HEK293 (cell line): Measurements from ENCODE around the gene MMP1.

Experiments used
- CTCF ChIA-PET: fragments of 350-600 bp; formaldehyde crosslinking; extraction: SDS; loops from one replicate; lab custom pipeline; 2021; ENCODE audit warnings: antibody characterized with exemption; lab: Yijun Ruan, JAX
- POLR2A ChIA-PET: fragments of 300-600 bp; formaldehyde crosslinking; extraction: SDS; loops from one replicate; lab custom pipeline; 2020; ENCODE audit warnings: antibody characterized with exemption, inconsistent platforms; lab: Yijun Ruan, JAX
- H3K27ac ChIP-seq: fragments of 200-500 bp; sonication (Bioruptor generic); 2 replicates; pipeline ENCODE4 v1.5.1; 2014; ENCODE audit warnings: low read depth, low read length, control low read depth, inconsistent platforms; ENCODE audit errors: extremely low read depth
- H3K36me3 ChIP-seq, 2 experiments: fragments of 200-500 bp in 1 of 2; sonication (Bioruptor generic) in 1 of 2; 1 replicate in 1 of 2; 2 replicates in 1 of 2; pipeline ENCODE4 v1.5.1; 2014 to 2017; ENCODE audit warnings: inconsistent platforms in 2 of 2, low read length in 2 of 2; ENCODE audit not compliant: control insufficient read depth in 2 of 2, insufficient read depth in 1 of 2
- H3K4me1 ChIP-seq: fragments of 200-500 bp; sonication (Bioruptor generic); 2 replicates; pipeline ENCODE4 v1.5.1; 2014; ENCODE audit warnings: mild to moderate bottlenecking, low read length, inconsistent platforms; ENCODE audit not compliant: control insufficient read depth, insufficient read depth
- H3K4me3 ChIP-seq: 2 replicates; pipeline ENCODE4 v1.5.1; 2011; ENCODE audit warnings: low read depth, mild to moderate bottlenecking, control low read depth, low read length, moderate library complexity
- H3K9me3 ChIP-seq: fragments of 200-500 bp; sonication (Bioruptor generic); 2 replicates; pipeline ENCODE4 v1.5.1; 2014; ENCODE audit warnings: low read depth, low read length, inconsistent platforms; ENCODE audit not compliant: control insufficient read depth, insufficient read depth
- IKZF3 ChIP-seq: fragments of 450-650 bp; IDR thresholded peaks from 2 replicates; pipeline ENCODE4 v1.5.0; 2018; ENCODE audit warnings: missing biosample characterization, mild to moderate bottlenecking, missing genetic modification characterization, moderate library complexity
- KLF1 ChIP-seq: fragments of 450-650 bp; formaldehyde crosslinking; IDR thresholded peaks from 2 replicates; pipeline ENCODE4 v1.5.1; 2016; ENCODE audit warnings: missing biosample characterization, missing genetic modification characterization
- MEIS1 ChIP-seq: sonication (generic); formaldehyde crosslinking; IDR thresholded peaks from 2 replicates; pipeline ENCODE4 v1.8.1; 2022; ENCODE audit warnings: missing genetic modification reagents, mild to moderate bottlenecking, borderline replicate concordance
- REPIN1 ChIP-seq: fragments of 450-650 bp; formaldehyde crosslinking; IDR thresholded peaks from 2 replicates; pipeline ENCODE4 v1.5.1; 2017; ENCODE audit warnings: missing biosample characterization, missing genetic modification characterization, low read depth
- SCRT1 ChIP-seq: fragments of 450-650 bp; formaldehyde crosslinking; IDR thresholded peaks from 2 replicates; pipeline ENCODE4 v1.5.1; 2016; ENCODE audit warnings: missing biosample characterization, missing genetic modification characterization, borderline replicate concordance
- WT1 ChIP-seq: fragments of 450-650 bp; formaldehyde crosslinking; IDR thresholded peaks from 2 replicates; pipeline ENCODE4 v1.5.1; 2016; ENCODE audit warnings: missing biosample characterization, missing genetic modification characterization
- ZBTB7A ChIP-seq: fragments of 450-650 bp; formaldehyde crosslinking; IDR thresholded peaks from 2 replicates; pipeline ENCODE4 v1.5.1; 2016; ENCODE audit warnings: low read depth, missing biosample characterization, missing genetic modification characterization
- ZFHX2 ChIP-seq: fragments of 450-650 bp; formaldehyde crosslinking; conservative IDR thresholded peaks from 2 replicates; pipeline ENCODE4 v1.5.1; 2016; ENCODE audit warnings: missing biosample characterization, missing genetic modification characterization
- ZNF2 ChIP-seq: fragments of 450-650 bp; formaldehyde crosslinking; IDR thresholded peaks from 2 replicates; pipeline ENCODE4 v1.5.1; 2016; ENCODE audit warnings: missing biosample characterization, missing genetic modification characterization
- ZNF248 ChIP-seq: fragments of 450-650 bp; formaldehyde crosslinking; IDR thresholded peaks from 2 replicates; pipeline ENCODE4 v1.5.1; 2017; ENCODE audit warnings: missing biosample characterization, missing genetic modification characterization
- ZNF274 ChIP-seq, 2 experiments: fragments of 200-500 bp in 1 of 2; fragments of 450-650 bp in 1 of 2; sonication (Bioruptor generic) in 1 of 2; formaldehyde crosslinking in 1 of 2; IDR thresholded peaks; 2 replicates each; pipeline versions ENCODE4 v1.5.1 to v1.6.1; 2014 to 2016; ENCODE audit warnings: borderline replicate concordance in 1 of 2, inconsistent platforms in 1 of 2, low read length in 1 of 2, missing biosample characterization in 1 of 2, missing genetic modification characterization in 1 of 2
- ZNF341 ChIP-seq: fragments of 450-650 bp; formaldehyde crosslinking; IDR thresholded peaks from 2 replicates; pipeline ENCODE4; 2016; ENCODE audit warnings: low read depth, missing biosample characterization, missing genetic modification characterization
- ZNF350 ChIP-seq: fragments of 450-650 bp; formaldehyde crosslinking; IDR thresholded peaks from 2 replicates; pipeline ENCODE4 v1.5.0; 2017; ENCODE audit warnings: missing biosample characterization, mild to moderate bottlenecking, missing genetic modification characterization
- ZNF416 ChIP-seq: fragments of 450-650 bp; formaldehyde crosslinking; IDR thresholded peaks from 2 replicates; pipeline ENCODE4 v1.5.1; 2016; ENCODE audit warnings: missing biosample characterization, missing genetic modification characterization
- ZNF529 ChIP-seq: fragments of 450-650 bp; formaldehyde crosslinking; IDR thresholded peaks from 2 replicates; pipeline ENCODE4 v1.5.1; 2017; ENCODE audit warnings: missing genetic modification characterization, missing biosample characterization; ENCODE audit not compliant: insufficient replicate concordance
- ZNF549 ChIP-seq: fragments of 450-650 bp; IDR thresholded peaks from 2 replicates; pipeline ENCODE4 v1.5.1; 2018; ENCODE audit warnings: missing biosample characterization, missing genetic modification characterization, mild to moderate bottlenecking, inconsistent platforms, moderate library complexity
- ZNF555 ChIP-seq: fragments of 450-650 bp; formaldehyde crosslinking; conservative IDR thresholded peaks from 2 replicates; pipeline ENCODE4 v1.5.1; 2017; ENCODE audit warnings: missing biosample characterization, mild to moderate bottlenecking, missing genetic modification characterization, inconsistent platforms
- ZNF558 ChIP-seq: fragments of 450-650 bp; formaldehyde crosslinking; IDR thresholded peaks from 2 replicates; pipeline ENCODE4 v1.5.1; 2016; ENCODE audit warnings: missing biosample characterization, missing genetic modification characterization
- ZNF654 ChIP-seq: fragments of 450-650 bp; formaldehyde crosslinking; IDR thresholded peaks from 2 replicates; pipeline ENCODE4 v1.5.1; 2016; ENCODE audit warnings: low read depth, missing biosample characterization, missing genetic modification characterization
- ZNF670 ChIP-seq: fragments of 450-650 bp; formaldehyde crosslinking; IDR thresholded peaks from 2 replicates; pipeline ENCODE4 v1.5.1; 2016; ENCODE audit warnings: missing biosample characterization, missing genetic modification characterization, low read depth
- ZNF792 ChIP-seq: fragments of 450-650 bp; formaldehyde crosslinking; IDR thresholded peaks from 2 replicates; pipeline ENCODE4 v1.5.1; 2016; ENCODE audit warnings: missing biosample characterization, missing genetic modification characterization
- TF ChIP-seq, protein P1 (sequence below): fragments of 450-650 bp; formaldehyde crosslinking; IDR thresholded peaks from 2 replicates; pipeline ENCODE4 v1.5.1; 2016; ENCODE audit warnings: missing biosample characterization, missing genetic modification characterization
- TF ChIP-seq, protein P2 (sequence below): fragments of 450-650 bp; formaldehyde crosslinking; IDR thresholded peaks from 2 replicates; pipeline ENCODE4 v1.5.1; 2016; ENCODE audit warnings: missing biosample characterization, missing genetic modification characterization
- TF ChIP-seq, protein P3 (sequence below): fragments of 450-650 bp; formaldehyde crosslinking; IDR thresholded peaks from 2 replicates; pipeline ENCODE4 v1.5.1; 2016; ENCODE audit warnings: missing biosample characterization, missing genetic modification characterization, borderline replicate concordance
- TF ChIP-seq, protein P4 (sequence below): fragments of 450-650 bp; formaldehyde crosslinking; IDR thresholded peaks from 2 replicates; pipeline ENCODE4 v1.5.1; 2017; ENCODE audit warnings: missing biosample characterization, missing genetic modification characterization

MMP1 gene

DNA sequence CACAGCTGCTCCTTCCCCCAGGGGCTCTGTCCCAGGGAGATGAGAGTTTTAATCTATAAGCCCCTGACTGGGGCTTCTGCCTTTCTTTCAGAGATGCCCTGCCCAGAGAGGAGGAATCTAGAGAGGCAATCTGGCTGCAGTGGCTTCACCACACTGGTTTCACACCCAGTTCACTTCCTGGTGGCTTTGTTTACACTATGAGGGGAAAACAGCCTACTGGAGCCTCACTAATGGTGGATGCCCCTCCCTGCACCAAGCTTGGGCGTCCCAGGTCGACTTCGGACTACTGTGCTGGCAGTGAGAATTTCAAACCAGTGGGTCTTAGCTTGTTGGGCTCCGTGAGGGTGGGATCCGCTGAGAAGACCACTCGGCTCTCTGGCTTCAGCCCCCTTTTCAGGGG, 21.5 kb upstream of the MMP1 start:
- TF ChIP-seq ZNF792 (tag by site-specific recombination) (no peak), IKZF3 (tag by site-specific recombination) (no peak), ZNF350 (no peak), MEIS1 (CRISPR knock-in tag) (no peak), ZNF248 (tag by site-specific recombination) (no peak), ZNF549 (no peak), ZNF341 (tag by site-specific recombination) (no peak), KLF1 (no peak), ZNF2 (tag by site-specific recombination) (no peak), ZNF670 (tag by site-specific recombination) (no peak)
- TF ChIP-seq, protein P1, sequence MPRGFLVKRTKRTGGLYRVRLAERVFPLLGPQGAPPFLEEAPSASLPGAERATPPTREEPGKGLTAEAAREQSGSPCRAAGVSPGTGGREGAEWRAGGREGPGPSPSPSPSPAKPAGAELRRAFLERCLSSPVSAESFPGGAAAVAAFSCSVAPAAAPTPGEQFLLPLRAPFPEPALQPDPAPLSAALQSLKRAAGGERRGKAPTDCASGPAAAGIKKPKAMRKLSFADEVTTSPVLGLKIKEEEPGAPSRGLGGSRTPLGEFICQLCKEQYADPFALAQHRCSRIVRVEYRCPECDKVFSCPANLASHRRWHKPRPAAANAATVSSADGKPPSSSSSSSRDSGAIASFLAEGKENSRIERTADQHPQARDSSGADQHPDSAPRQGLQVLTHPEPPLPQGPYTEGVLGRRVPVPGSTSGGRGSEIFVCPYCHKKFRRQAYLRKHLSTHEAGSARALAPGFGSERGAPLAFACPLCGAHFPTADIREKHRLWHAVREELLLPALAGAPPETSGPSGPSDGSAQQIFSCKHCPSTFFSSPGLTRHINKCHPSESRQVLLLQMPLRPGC = no peak
- ChIA-PET POLR2A (no interaction called here), CTCF (no interaction called here)
- Histone ChIP-seq H3K4me3 (no peak overlapping the region), H3K27ac (no peak overlapping the region), H3K36me3 (no peaks in the 10 kb centered on the region), H3K4me1 (no peaks in the 10 kb centered on the region), H3K9me3 (no peaks in the 10 kb centered on the region)

DNA sequence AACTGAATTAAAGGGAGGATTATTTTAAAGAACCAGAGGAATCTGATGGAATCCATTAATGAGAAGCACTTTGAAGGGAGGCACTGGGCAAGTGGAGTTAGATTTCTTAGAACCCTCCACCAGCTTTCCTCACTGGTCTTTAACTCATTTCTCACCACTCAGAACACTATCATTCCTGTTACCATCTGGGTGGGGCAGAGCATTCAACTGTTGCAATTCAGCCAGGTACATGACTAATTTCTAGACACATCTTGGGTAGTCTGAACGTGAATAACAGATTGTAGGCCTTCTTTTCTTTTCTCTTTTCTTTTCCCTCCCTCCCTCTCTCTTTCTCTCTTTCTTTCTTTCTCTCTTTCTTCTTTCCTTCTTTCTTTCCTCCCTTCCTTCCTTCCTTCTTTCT, 15.5 kb upstream of the MMP1 start:
- Histone ChIP-seq H3K9me3 (no peaks in the 10 kb centered on the region), H3K36me3 (no peaks in the 10 kb centered on the region), H3K4me3 (no peak overlapping the region), H3K4me1 (no peaks in the 10 kb centered on the region), H3K27ac (no peak overlapping the region)
- CTCF ChIA-PET = no interaction called here
- POLR2A ChIA-PET = no interaction called here
- TF ChIP-seq, protein P2, sequence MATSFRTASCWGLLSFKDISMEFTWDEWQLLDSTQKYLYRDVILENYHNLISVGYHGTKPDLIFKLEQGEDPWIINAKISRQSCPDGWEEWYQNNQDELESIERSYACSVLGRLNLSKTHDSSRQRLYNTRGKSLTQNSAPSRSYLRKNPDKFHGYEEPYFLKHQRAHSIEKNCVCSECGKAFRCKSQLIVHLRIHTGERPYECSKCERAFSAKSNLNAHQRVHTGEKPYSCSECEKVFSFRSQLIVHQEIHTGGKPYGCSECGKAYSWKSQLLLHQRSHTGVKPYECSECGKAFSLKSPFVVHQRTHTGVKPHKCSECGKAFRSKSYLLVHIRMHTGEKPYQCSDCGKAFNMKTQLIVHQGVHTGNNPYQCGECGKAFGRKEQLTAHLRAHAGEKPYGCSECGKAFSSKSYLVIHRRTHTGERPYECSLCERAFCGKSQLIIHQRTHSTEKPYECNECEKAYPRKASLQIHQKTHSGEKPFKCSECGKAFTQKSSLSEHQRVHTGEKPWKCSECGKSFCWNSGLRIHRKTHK (tag by site-specific recombination) = no peak
- TF ChIP-seq ZNF529 (tag by site-specific recombination) (no peak), ZNF654 (tag by site-specific recombination) (no peak), ZFHX2 (tag by site-specific recombination) (no peak), ZNF274 (IDR thresholded peaks at IDR 0.05; ENCODE audit: low read length) (no peak), ZNF274 (tag by site-specific recombination; IDR thresholded peaks at IDR 0.05; ENCODE audit: borderline replicate concordance) (no peak), REPIN1 (tag by site-specific recombination) (no peak), ZNF555 (tag by site-specific recombination) (no peak), ZBTB7A (tag by site-specific recombination) (no peak), ZNF670 (tag by site-specific recombination) (no peak), ZNF416 (tag by site-specific recombination) (no peak), SCRT1 (tag by site-specific recombination) (no peak), WT1 (tag by site-specific recombination) (no peak), ZNF558 (no peak)
- TF ChIP-seq, protein P3, sequence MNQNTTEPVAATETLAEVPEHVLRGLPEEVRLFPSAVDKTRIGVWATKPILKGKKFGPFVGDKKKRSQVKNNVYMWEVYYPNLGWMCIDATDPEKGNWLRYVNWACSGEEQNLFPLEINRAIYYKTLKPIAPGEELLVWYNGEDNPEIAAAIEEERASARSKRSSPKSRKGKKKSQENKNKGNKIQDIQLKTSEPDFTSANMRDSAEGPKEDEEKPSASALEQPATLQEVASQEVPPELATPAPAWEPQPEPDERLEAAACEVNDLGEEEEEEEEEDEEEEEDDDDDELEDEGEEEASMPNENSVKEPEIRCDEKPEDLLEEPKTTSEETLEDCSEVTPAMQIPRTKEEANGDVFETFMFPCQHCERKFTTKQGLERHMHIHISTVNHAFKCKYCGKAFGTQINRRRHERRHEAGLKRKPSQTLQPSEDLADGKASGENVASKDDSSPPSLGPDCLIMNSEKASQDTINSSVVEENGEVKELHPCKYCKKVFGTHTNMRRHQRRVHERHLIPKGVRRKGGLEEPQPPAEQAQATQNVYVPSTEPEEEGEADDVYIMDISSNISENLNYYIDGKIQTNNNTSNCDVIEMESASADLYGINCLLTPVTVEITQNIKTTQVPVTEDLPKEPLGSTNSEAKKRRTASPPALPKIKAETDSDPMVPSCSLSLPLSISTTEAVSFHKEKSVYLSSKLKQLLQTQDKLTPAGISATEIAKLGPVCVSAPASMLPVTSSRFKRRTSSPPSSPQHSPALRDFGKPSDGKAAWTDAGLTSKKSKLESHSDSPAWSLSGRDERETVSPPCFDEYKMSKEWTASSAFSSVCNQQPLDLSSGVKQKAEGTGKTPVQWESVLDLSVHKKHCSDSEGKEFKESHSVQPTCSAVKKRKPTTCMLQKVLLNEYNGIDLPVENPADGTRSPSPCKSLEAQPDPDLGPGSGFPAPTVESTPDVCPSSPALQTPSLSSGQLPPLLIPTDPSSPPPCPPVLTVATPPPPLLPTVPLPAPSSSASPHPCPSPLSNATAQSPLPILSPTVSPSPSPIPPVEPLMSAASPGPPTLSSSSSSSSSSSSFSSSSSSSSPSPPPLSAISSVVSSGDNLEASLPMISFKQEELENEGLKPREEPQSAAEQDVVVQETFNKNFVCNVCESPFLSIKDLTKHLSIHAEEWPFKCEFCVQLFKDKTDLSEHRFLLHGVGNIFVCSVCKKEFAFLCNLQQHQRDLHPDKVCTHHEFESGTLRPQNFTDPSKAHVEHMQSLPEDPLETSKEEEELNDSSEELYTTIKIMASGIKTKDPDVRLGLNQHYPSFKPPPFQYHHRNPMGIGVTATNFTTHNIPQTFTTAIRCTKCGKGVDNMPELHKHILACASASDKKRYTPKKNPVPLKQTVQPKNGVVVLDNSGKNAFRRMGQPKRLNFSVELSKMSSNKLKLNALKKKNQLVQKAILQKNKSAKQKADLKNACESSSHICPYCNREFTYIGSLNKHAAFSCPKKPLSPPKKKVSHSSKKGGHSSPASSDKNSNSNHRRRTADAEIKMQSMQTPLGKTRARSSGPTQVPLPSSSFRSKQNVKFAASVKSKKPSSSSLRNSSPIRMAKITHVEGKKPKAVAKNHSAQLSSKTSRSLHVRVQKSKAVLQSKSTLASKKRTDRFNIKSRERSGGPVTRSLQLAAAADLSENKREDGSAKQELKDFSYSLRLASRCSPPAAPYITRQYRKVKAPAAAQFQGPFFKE (tag by site-specific recombination) = no peak
- TF ChIP-seq, protein P4, sequence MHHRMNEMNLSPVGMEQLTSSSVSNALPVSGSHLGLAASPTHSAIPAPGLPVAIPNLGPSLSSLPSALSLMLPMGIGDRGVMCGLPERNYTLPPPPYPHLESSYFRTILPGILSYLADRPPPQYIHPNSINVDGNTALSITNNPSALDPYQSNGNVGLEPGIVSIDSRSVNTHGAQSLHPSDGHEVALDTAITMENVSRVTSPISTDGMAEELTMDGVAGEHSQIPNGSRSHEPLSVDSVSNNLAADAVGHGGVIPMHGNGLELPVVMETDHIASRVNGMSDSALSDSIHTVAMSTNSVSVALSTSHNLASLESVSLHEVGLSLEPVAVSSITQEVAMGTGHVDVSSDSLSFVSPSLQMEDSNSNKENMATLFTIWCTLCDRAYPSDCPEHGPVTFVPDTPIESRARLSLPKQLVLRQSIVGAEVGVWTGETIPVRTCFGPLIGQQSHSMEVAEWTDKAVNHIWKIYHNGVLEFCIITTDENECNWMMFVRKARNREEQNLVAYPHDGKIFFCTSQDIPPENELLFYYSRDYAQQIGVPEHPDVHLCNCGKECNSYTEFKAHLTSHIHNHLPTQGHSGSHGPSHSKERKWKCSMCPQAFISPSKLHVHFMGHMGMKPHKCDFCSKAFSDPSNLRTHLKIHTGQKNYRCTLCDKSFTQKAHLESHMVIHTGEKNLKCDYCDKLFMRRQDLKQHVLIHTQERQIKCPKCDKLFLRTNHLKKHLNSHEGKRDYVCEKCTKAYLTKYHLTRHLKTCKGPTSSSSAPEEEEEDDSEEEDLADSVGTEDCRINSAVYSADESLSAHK (tag by site-specific recombination) = no peak
